Measurements from ENCODE around the gene TPCN2.

Gene TPCN2

DNA sequence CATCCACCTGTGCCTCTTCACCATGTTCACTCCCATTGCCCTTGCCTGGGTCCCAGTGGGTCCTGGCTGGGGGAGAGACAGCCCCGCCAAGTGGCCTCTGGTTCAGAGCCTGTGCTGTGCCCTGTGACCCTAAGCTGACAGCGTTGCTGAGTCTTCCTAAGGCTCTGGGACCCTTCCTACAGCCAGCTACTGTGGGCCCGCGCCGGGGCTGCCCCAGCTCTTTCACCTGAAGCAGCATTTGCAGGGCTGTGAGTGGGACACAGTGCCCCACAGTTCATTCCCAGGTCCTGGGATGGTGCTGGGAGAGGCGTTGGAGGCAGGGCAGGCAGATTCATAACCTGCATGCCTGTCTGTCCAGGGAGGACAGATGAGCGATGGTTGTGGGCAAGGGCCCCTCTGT, 10.7 kb downstream of the TPCN2 start:
- peaks cover 26 to 41% of the 10 kb centered on the region in 2 experiments for H3K36me3 ChIP-seq (ENCODE audit: control insufficient read depth in 1 of 2, insufficient read depth in 2 of 2, low read length in 2 of 2)
- no CpG with 5 or more reads among the region's 7 CpGs for WGBS (ENCODE audit: extremely low coverage, insufficient coverage, insufficient read length)
- no peaks in the 10 kb centered on the region for H3K79me2 ChIP-seq (ENCODE audit: control insufficient read depth, insufficient read depth, low read length, poor library complexity)
- no peak overlapping the region for H4K91ac ChIP-seq (ENCODE audit: low read depth, low read length)
- no peak overlapping the region for H4K12ac ChIP-seq (ENCODE audit: low read depth, low read length)
- H3K4ac ChIP-seq (ENCODE audit: low read depth, low read length) = no peak overlapping the region
- no peak overlapping the region for H2BK12ac ChIP-seq (ENCODE audit: low read length)
- no peak overlapping the region for H3K27ac ChIP-seq (ENCODE audit: low read depth, low read length)
- H3K4me2 ChIP-seq (ENCODE audit: low read length) = no peak overlapping the region
- H3K4me1 ChIP-seq (ENCODE audit: control insufficient read depth in 1 of 2, insufficient read depth in 2 of 2, low read length in 2 of 2) = no peaks in the 10 kb centered on the region
- H3K18ac ChIP-seq (ENCODE audit: low read length) = no peak overlapping the region
- H3K14ac ChIP-seq (ENCODE audit: low read length) = no peak overlapping the region
- H3K9ac ChIP-seq (ENCODE audit: low read length) = no peak overlapping the region
- DNase-seq = no peak
- no peaks in the 10 kb centered on the region for H3K27me3 ChIP-seq (ENCODE audit: insufficient read depth, low read length)
- H2BK120ac ChIP-seq (ENCODE audit: insufficient read depth, low read length, poor library complexity) = no peak overlapping the region
- no peak overlapping the region for H4K8ac ChIP-seq (ENCODE audit: low read depth, low read length)
- no peak overlapping the region for H3K23ac ChIP-seq (ENCODE audit: low read length)
- no peaks in the 10 kb centered on the region for H3K79me1 ChIP-seq (ENCODE audit: low read length)
- H2AFZ ChIP-seq (ENCODE audit: insufficient read depth, low read length, poor library complexity) = no peak overlapping the region
- peaks cover 3% of the 10 kb centered on the region for H3K9me3 ChIP-seq (ENCODE audit: insufficient read depth, low read depth, low read length)
- no peak overlapping the region for H2BK5ac ChIP-seq (ENCODE audit: low read depth, low read length, poor library complexity)
- no peak overlapping the region for H2AK5ac ChIP-seq (ENCODE audit: low read length)
- no peak overlapping the region for H3K4me3 ChIP-seq (ENCODE audit: low read depth, low read length)

DNA sequence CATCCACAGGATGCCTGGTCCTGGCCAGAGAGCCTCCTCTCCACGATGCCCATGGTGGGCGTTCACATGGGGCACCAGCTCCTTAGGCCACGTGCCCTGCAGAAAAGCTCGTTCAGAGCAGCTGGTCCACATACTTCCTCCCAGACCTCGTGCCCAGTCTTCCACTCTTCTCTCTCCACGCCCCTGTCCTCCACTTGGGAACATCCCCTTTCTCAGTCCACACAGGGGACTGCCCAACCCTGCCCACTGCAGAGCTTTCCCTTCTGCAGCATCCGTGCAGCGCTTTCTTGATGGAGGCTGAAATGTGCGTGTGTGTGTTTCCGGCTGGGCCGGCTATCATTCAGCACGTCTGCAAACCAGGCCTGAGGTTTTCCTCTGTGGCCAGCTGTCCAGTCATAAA, 11.3 kb downstream of the TPCN2 start:
- no peaks in the 10 kb centered on the region for H3K9me3 ChIP-seq (ENCODE audit: insufficient read depth, low read depth, low read length)
- no peaks in the 10 kb centered on the region for H3K79me2 ChIP-seq (ENCODE audit: control insufficient read depth, insufficient read depth, low read length, poor library complexity)
- H3K4me2 ChIP-seq (ENCODE audit: low read length) = no peak overlapping the region
- H3K23ac ChIP-seq (ENCODE audit: low read length) = no peak overlapping the region
- no peaks in the 10 kb centered on the region for H3K4me1 ChIP-seq (ENCODE audit: control insufficient read depth in 1 of 2, insufficient read depth in 2 of 2, low read length in 2 of 2)
- no peak overlapping the region for H2AK5ac ChIP-seq (ENCODE audit: low read length)
- no peak overlapping the region for H3K14ac ChIP-seq (ENCODE audit: low read length)
- WGBS (ENCODE audit: extremely low coverage, insufficient coverage, insufficient read length) = no CpG with 5 or more reads among the region's 12 CpGs
- H3K4me3 ChIP-seq (ENCODE audit: low read depth, low read length) = no peak overlapping the region
- no peak overlapping the region for H3K4ac ChIP-seq (ENCODE audit: low read depth, low read length)
- H3K18ac ChIP-seq (ENCODE audit: low read length) = no peak overlapping the region
- H4K12ac ChIP-seq (ENCODE audit: low read depth, low read length) = no peak overlapping the region
- H2BK12ac ChIP-seq (ENCODE audit: low read length) = no peak overlapping the region
- no peak overlapping the region for H4K8ac ChIP-seq (ENCODE audit: low read depth, low read length)
- H2AFZ ChIP-seq (ENCODE audit: insufficient read depth, low read length, poor library complexity) = no peak overlapping the region
- no peaks in the 10 kb centered on the region for H3K27me3 ChIP-seq (ENCODE audit: insufficient read depth, low read length)
- H3K36me3 ChIP-seq (ENCODE audit: control insufficient read depth in 1 of 2, insufficient read depth in 2 of 2, low read length in 2 of 2) = peaks cover 27 to 38% of the 10 kb centered on the region in 2 experiments
- H3K9ac ChIP-seq (ENCODE audit: low read length) = no peak overlapping the region
- H4K91ac ChIP-seq (ENCODE audit: low read depth, low read length) = no peak overlapping the region
- DNase-seq = no peak
- no peaks in the 10 kb centered on the region for H3K79me1 ChIP-seq (ENCODE audit: low read length)
- no peak overlapping the region for H2BK5ac ChIP-seq (ENCODE audit: low read depth, low read length, poor library complexity)
- H2BK120ac ChIP-seq (ENCODE audit: insufficient read depth, low read length, poor library complexity) = no peak overlapping the region
- H3K27ac ChIP-seq (ENCODE audit: low read depth, low read length) = no peak overlapping the region

DNA sequence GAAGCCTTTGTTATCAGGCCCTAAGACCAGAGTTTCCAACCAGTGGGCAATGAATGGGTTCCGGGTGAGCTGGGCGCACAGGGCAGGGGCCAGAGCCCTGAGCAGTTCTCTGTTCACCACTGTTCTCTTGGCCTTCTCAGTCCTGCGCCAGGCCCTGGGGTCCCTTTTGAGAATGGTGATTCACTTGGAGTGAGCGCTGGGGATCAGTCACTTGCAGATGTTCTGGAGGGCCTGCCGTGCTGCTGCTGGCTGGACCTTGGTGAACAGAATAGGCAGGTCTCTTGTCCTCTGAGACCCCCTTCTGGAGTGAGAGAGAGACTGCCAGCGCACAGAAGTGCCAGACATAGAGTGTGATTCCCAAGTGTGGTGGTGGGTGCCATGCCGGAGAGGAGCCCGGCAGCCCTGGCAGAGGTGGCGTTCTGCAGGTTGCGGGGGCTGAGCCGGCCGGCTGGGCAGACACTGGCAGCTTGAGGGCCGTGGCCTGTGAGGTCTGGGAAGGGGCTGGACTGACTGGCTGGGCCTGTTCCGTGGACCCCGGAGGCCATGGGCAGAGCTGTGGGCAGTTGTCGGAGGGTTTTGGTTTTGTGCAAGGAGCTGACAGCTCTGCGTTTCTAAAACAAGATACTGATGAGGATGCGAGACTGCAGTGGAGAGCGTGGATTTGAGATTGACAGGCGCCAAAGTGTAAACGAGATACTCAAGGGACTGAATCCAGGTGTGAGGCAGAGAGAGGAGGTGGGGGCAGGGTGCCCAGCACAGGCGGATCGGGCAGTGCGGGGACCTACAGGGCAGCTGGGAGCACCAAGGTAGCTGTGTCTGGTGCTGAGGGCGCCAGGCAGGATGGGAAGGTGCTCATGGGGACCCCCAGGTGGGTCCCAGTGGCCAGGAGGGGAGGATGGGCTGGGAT, 12.3 kb downstream of the TPCN2 start:
- H2BK12ac ChIP-seq (ENCODE audit: low read length) = no peak overlapping the region
- H3K27ac ChIP-seq (ENCODE audit: low read depth, low read length) = no peak overlapping the region
- no peak overlapping the region for H2BK5ac ChIP-seq (ENCODE audit: low read depth, low read length, poor library complexity)
- H3K9ac ChIP-seq (ENCODE audit: low read length) = no peak overlapping the region
- H3K9me3 ChIP-seq (ENCODE audit: insufficient read depth, low read depth, low read length) = no peaks in the 10 kb centered on the region
- H3K4me2 ChIP-seq (ENCODE audit: low read length) = no peak overlapping the region
- no peak for DNase-seq
- H3K79me1 ChIP-seq (ENCODE audit: low read length) = no peaks in the 10 kb centered on the region
- H2AK5ac ChIP-seq (ENCODE audit: low read length) = no peak overlapping the region
- H4K8ac ChIP-seq (ENCODE audit: low read depth, low read length) = no peak overlapping the region
- H2BK120ac ChIP-seq (ENCODE audit: insufficient read depth, low read length, poor library complexity) = no peak overlapping the region
- H2AFZ ChIP-seq (ENCODE audit: insufficient read depth, low read length, poor library complexity) = no peak overlapping the region
- no peaks in the 10 kb centered on the region for H3K79me2 ChIP-seq (ENCODE audit: control insufficient read depth, insufficient read depth, low read length, poor library complexity)
- H3K14ac ChIP-seq (ENCODE audit: low read length) = no peak overlapping the region
- H4K91ac ChIP-seq (ENCODE audit: low read depth, low read length) = no peak overlapping the region
- H3K18ac ChIP-seq (ENCODE audit: low read length) = no peak overlapping the region
- H3K4ac ChIP-seq (ENCODE audit: low read depth, low read length) = no peak overlapping the region
- peaks cover 34 to 36% of the 10 kb centered on the region in 2 experiments for H3K36me3 ChIP-seq (ENCODE audit: control insufficient read depth in 1 of 2, insufficient read depth in 2 of 2, low read length in 2 of 2)
- H3K4me3 ChIP-seq (ENCODE audit: low read depth, low read length) = no peak overlapping the region
- no peaks in the 10 kb centered on the region for H3K4me1 ChIP-seq (ENCODE audit: control insufficient read depth in 1 of 2, insufficient read depth in 2 of 2, low read length in 2 of 2)
- WGBS (ENCODE audit: extremely low coverage, insufficient coverage, insufficient read length) = no CpG with 5 or more reads among the region's 25 CpGs
- no peak overlapping the region for H4K12ac ChIP-seq (ENCODE audit: low read depth, low read length)
- no peaks in the 10 kb centered on the region for H3K27me3 ChIP-seq (ENCODE audit: insufficient read depth, low read length)
- H3K23ac ChIP-seq (ENCODE audit: low read length) = no peak overlapping the region

DNA sequence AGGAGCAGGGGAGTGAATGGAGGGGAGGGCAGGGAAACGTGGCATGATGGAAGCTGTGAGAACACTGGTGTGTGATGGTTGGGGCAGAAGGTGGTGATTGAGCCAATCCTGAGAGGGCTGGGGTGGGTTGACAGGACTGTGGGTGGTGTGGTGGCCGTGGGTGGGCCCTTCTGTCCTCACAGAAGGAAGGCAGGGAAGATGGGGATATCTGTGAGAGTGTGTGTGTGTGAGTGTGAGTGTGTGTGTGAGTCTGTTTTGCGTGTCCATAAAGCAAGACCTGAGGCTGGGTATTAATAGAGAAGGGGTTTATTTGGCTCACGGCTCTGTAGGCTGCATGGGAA, 13.0 kb downstream of the TPCN2 start:
- Histone ChIP-seq H3K36me3 (ENCODE audit: control insufficient read depth in 1 of 2, insufficient read depth in 2 of 2, low read length in 2 of 2) (peaks cover 34 to 36% of the 10 kb centered on the region in 2 experiments), H3K79me1 (ENCODE audit: low read length) (no peaks in the 10 kb centered on the region), H3K4me2 (ENCODE audit: low read length) (no peak overlapping the region), H2BK12ac (ENCODE audit: low read length) (no peak overlapping the region), H3K14ac (ENCODE audit: low read length) (no peak overlapping the region), H3K4ac (ENCODE audit: low read depth, low read length) (no peak overlapping the region), H4K8ac (ENCODE audit: low read depth, low read length) (no peak overlapping the region), H4K91ac (ENCODE audit: low read depth, low read length) (no peak overlapping the region), H3K9ac (ENCODE audit: low read length) (no peak overlapping the region), H3K27me3 (ENCODE audit: insufficient read depth, low read length) (no peaks in the 10 kb centered on the region), H2BK5ac (ENCODE audit: low read depth, low read length, poor library complexity) (no peak overlapping the region), H2AK5ac (ENCODE audit: low read length) (no peak overlapping the region), H2AFZ (ENCODE audit: insufficient read depth, low read length, poor library complexity) (no peak overlapping the region), H3K79me2 (ENCODE audit: control insufficient read depth, insufficient read depth, low read length, poor library complexity) (no peaks in the 10 kb centered on the region), H4K12ac (ENCODE audit: low read depth, low read length) (no peak overlapping the region), H3K23ac (ENCODE audit: low read length) (no peak overlapping the region), H3K18ac (ENCODE audit: low read length) (no peak overlapping the region), H3K4me1 (ENCODE audit: control insufficient read depth in 1 of 2, insufficient read depth in 2 of 2, low read length in 2 of 2) (no peaks in the 10 kb centered on the region), H3K4me3 (ENCODE audit: low read depth, low read length) (no peak overlapping the region), H3K9me3 (ENCODE audit: insufficient read depth, low read depth, low read length) (no peaks in the 10 kb centered on the region), H2BK120ac (ENCODE audit: insufficient read depth, low read length, poor library complexity) (no peak overlapping the region), H3K27ac (ENCODE audit: low read depth, low read length) (no peak overlapping the region)
- no CpG with 5 or more reads among the region's 4 CpGs for WGBS (ENCODE audit: extremely low coverage, insufficient coverage, insufficient read length)
- no peak for DNase-seq

Data from trophoblast cell (in vitro differentiated cells and primary cell).